Trophoblast cell (in vitro differentiated cells and primary cell): ENCODE data around the gene NAA80.

Experiments used
- DNase-seq, 2 donors: peaks; one replicate each; pipeline ENCODE4 v3.0.0-alpha.2; 2016
- H2AFZ ChIP-seq: 2 replicates; pipeline ENCODE4 v1.6.1; 2013; ENCODE audit warnings: low read length, moderate library complexity, mild to moderate bottlenecking; ENCODE audit not compliant: insufficient read depth, poor library complexity
- H2AK5ac ChIP-seq: 2 replicates; pipeline ENCODE4 v1.6.1; 2013; ENCODE audit warnings: mild to moderate bottlenecking, low read length
- H2BK120ac ChIP-seq: 2 replicates; pipeline ENCODE4 v1.6.1; 2013; ENCODE audit warnings: low read length, mild to moderate bottlenecking, moderate library complexity; ENCODE audit not compliant: insufficient read depth, poor library complexity
- H2BK12ac ChIP-seq: 2 replicates; pipeline ENCODE4 v1.6.1; 2013; ENCODE audit warnings: mild to moderate bottlenecking, low read length, moderate library complexity
- H2BK5ac ChIP-seq: 2 replicates; pipeline ENCODE4 v1.6.1; 2013; ENCODE audit warnings: low read length, low read depth, moderate library complexity, mild to moderate bottlenecking; ENCODE audit not compliant: poor library complexity
- H3K14ac ChIP-seq: 2 replicates; pipeline ENCODE4 v1.6.1; 2013; ENCODE audit warnings: mild to moderate bottlenecking, low read length
- H3K18ac ChIP-seq: 2 replicates; pipeline ENCODE4 v1.6.1; 2013; ENCODE audit warnings: mild to moderate bottlenecking, low read length
- H3K23ac ChIP-seq: 2 replicates; pipeline ENCODE4 v1.6.1; 2013; ENCODE audit warnings: low read length
- H3K27ac ChIP-seq: 2 replicates; pipeline ENCODE4 v1.5.1; 2013; ENCODE audit warnings: low read depth, mild to moderate bottlenecking, inconsistent platforms, low read length, moderate library complexity
- H3K27me3 ChIP-seq: 2 replicates; pipeline ENCODE4 v1.6.1; 2013; ENCODE audit warnings: inconsistent platforms, mild to moderate bottlenecking, low read length, moderate library complexity; ENCODE audit not compliant: insufficient read depth
- H3K36me3 ChIP-seq, 2 experiments: 1 replicate in 1 of 2; 2 replicates in 1 of 2; pipeline ENCODE4 v1.6.1; 2013; ENCODE audit warnings: low read length in 2 of 2, mild to moderate bottlenecking in 2 of 2, moderate library complexity in 1 of 2; ENCODE audit not compliant: insufficient read depth in 2 of 2, control insufficient read depth in 1 of 2
- H3K4ac ChIP-seq: 2 replicates; pipeline ENCODE4 v1.6.1; 2013; ENCODE audit warnings: low read depth, mild to moderate bottlenecking, low read length, moderate library complexity
- H3K4me1 ChIP-seq, 2 experiments: 1 replicate in 1 of 2; 2 replicates in 1 of 2; pipeline ENCODE4 v1.6.1; 2013; ENCODE audit warnings: low read length in 2 of 2, mild to moderate bottlenecking in 2 of 2, moderate library complexity in 1 of 2; ENCODE audit not compliant: insufficient read depth in 2 of 2, control insufficient read depth in 1 of 2
- H3K4me2 ChIP-seq: 2 replicates; pipeline ENCODE4 v1.6.1; 2013; ENCODE audit warnings: inconsistent platforms, mild to moderate bottlenecking, low read length, moderate library complexity
- H3K4me3 ChIP-seq: 2 replicates; pipeline ENCODE4 v1.5.1; 2013; ENCODE audit warnings: mild to moderate bottlenecking, low read depth, low read length, inconsistent platforms
- H3K79me1 ChIP-seq: one replicate; pipeline ENCODE4 v1.6.1; 2013; ENCODE audit warnings: low read length
- H3K79me2 ChIP-seq: 2 replicates; pipeline ENCODE4 v1.6.1; 2013; ENCODE audit warnings: low read length, mild to moderate bottlenecking; ENCODE audit not compliant: control insufficient read depth, insufficient read depth, poor library complexity
- H3K9ac ChIP-seq: 2 replicates; pipeline ENCODE4 v1.6.1; 2013; ENCODE audit warnings: mild to moderate bottlenecking, low read length
- H3K9me3 ChIP-seq: 2 replicates; pipeline ENCODE4 v1.6.1; 2013; ENCODE audit warnings: low read depth, mild to moderate bottlenecking, control low read depth, inconsistent platforms, low read length; ENCODE audit not compliant: insufficient read depth
- H4K12ac ChIP-seq: 2 replicates; pipeline ENCODE4 v1.6.1; 2013; ENCODE audit warnings: low read depth, mild to moderate bottlenecking, low read length, moderate library complexity
- H4K8ac ChIP-seq: 2 replicates; pipeline ENCODE4 v1.6.1; 2013; ENCODE audit warnings: low read depth, mild to moderate bottlenecking, low read length, moderate library complexity
- H4K91ac ChIP-seq: one replicate; pipeline ENCODE4 v1.6.1; 2013; ENCODE audit warnings: low read depth, mild to moderate bottlenecking, low read length, moderate library complexity
- WGBS: extraction: QIAGEN DNeasy Blood & Tissue Kit; methylation state at CpG from one replicate; pipeline ENCODE4 v1.1.7; 2013; ENCODE audit warnings: missing lambda C conversion rate; ENCODE audit not compliant: insufficient read length, insufficient coverage; ENCODE audit errors: extremely low coverage; 5-methylcytosine and 5-hydroxymethylcytosine counted together

NAA80 gene

DNA sequence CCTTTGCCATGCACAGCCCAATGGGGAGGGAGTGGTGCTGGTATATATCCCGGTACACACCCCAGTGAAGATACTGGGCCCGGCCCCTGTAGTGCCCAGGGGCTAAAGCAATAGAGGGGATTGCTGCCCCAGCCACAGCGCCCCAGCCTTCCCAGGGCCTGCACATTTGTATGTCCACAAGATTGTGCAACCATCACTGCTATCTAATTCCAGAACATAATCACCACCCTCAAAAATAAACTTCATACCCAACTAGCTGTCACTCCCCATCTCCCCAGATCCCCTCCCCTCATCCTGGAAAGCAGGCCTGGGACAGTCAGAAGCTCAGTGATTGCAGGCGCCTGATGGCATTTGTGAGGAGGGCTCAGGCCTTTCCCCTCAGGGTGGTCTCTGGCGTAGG, 49.7 kb downstream of the NAA80 start:
- Histone ChIP-seq H3K79me1 (peaks cover 13% of the 10 kb centered on the region), H3K4me1 (peaks cover 16 to 32% of the 10 kb centered on the region in 2 experiments), H3K14ac (no peak overlapping the region), H3K4me3 (no peak overlapping the region), H3K27me3 (no peaks in the 10 kb centered on the region), H2BK120ac (no peak overlapping the region), H3K23ac (no peak overlapping the region), H3K4ac (no peak overlapping the region), H3K18ac (peak overlapping the region; percentile 16), H3K9me3 (no peaks in the 10 kb centered on the region), H3K36me3 (peaks cover 29 to 52% of the 10 kb centered on the region in 2 experiments), H2AFZ (no peak overlapping the region), H4K12ac (no peak overlapping the region), H4K91ac (no peak overlapping the region), H2AK5ac (no peak overlapping the region), H3K27ac (no peak overlapping the region), H2BK5ac (no peak overlapping the region), H2BK12ac (no peak overlapping the region), H3K4me2 (no peak overlapping the region), H4K8ac (no peak overlapping the region), H3K9ac (peak overlapping the region; percentile 18), H3K79me2 (peaks cover 9% of the 10 kb centered on the region)
- DNase-seq: no peak
- no CpG with 5 or more reads among the region's 5 CpGs for WGBS

DNA sequence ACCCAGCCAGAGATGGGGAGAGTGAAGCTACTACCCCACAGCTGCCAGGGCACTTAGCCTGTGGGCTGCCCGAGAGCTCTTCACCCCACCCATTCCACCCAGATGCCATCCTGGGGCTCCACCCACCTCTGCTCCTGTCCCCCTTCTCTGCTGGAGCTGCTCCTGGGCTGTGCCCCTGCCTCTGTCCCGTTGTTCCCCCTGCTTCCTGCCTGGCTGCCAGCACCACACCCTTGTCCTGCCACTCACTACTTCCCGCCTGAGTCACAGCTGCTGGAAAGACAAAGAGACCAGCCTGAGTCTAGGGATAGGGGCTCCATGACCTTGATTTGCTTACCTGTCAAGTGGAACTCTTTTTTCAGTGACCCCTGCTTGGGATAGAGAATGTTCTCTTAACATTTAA, 50.8 kb downstream of the NAA80 start:
- peaks cover 24 to 44% of the 10 kb centered on the region in 2 experiments for H3K36me3 ChIP-seq
- H2AFZ ChIP-seq: no peak overlapping the region
- no peaks in the 10 kb centered on the region for H3K9me3 ChIP-seq
- H3K4me1 ChIP-seq: peaks cover 16 to 34% of the 10 kb centered on the region in 2 experiments
- WGBS: no CpG with 5 or more reads among the region's 3 CpGs
- no peak overlapping the region for H2BK5ac ChIP-seq
- no peak overlapping the region for H3K18ac ChIP-seq
- peak overlapping the region; percentile 4 for H3K4ac ChIP-seq
- H4K12ac ChIP-seq: no peak overlapping the region
- no peak overlapping the region for H3K9ac ChIP-seq
- no peak overlapping the region for H3K4me2 ChIP-seq
- H3K79me2 ChIP-seq: peaks cover 9% of the 10 kb centered on the region
- peak overlapping the region; percentile 13 for H4K91ac ChIP-seq
- no peak overlapping the region for H2AK5ac ChIP-seq
- H3K27ac ChIP-seq: no peak overlapping the region
- DNase-seq: peak in 1 of 2 donors; percentile 41
- H4K8ac ChIP-seq: no peak overlapping the region
- H3K79me1 ChIP-seq: peaks cover 13% of the 10 kb centered on the region
- H2BK12ac ChIP-seq: no peak overlapping the region
- no peak overlapping the region for H3K4me3 ChIP-seq
- H3K27me3 ChIP-seq: no peaks in the 10 kb centered on the region
- no peak overlapping the region for H3K14ac ChIP-seq
- no peak overlapping the region for H2BK120ac ChIP-seq
- no peak overlapping the region for H3K23ac ChIP-seq

DNA sequence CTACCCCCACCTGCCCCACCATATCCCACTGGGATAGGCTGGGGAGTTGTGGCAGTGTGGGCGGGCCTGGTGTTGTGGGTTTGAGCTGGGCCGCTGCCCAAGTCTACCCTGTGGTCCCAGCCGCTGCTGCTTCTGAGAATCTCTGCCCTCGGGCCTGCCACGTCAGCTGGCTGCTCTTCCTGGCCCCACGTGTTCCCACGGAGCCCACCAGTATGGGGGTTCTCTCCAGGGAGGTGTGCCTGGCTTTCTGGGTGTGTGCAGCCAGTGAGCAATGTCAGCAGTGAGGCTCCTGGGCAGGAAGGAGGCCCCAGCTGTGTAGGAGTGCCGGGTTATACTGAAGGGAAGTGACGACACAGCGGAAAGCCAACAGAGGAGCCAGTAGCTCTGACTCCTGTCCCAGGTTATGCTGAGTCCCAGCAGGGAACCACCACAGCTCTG, 52.7 kb downstream of the NAA80 start:
- Histone ChIP-seq H4K12ac (peak overlapping the region; percentile 76), H3K27me3 (no peaks in the 10 kb centered on the region), H2BK12ac (peak overlapping the region; percentile 11), H3K9me3 (no peaks in the 10 kb centered on the region), H2BK5ac (peak overlapping the region; percentile 53), H3K79me2 (peaks cover 9% of the 10 kb centered on the region), H3K79me1 (peaks cover 13% of the 10 kb centered on the region), H4K8ac (peak overlapping the region; percentile 69), H3K36me3 (peaks cover 10 to 27% of the 10 kb centered on the region in 2 experiments), H3K27ac (peak overlapping the region; percentile 82), H3K14ac (peak overlapping the region; percentile 77), H3K23ac (no peak overlapping the region), H2AFZ (peak overlapping the region; percentile 1), H3K4ac (peak overlapping the region; percentile 56), H3K4me2 (peak overlapping the region; percentile 26), H3K4me3 (peak overlapping the region; percentile 3), H4K91ac (peak overlapping the region; percentile 76), H3K18ac (peak overlapping the region; percentile 68), H3K4me1 (peaks cover 31 to 41% of the 10 kb centered on the region in 2 experiments), H3K9ac (peak overlapping the region; percentile 10), H2BK120ac (peak overlapping the region; percentile 20), H2AK5ac (peak overlapping the region; percentile 14)
- no CpG with 5 or more reads among the region's 10 CpGs for WGBS
- DNase-seq: peak; percentile 43 to 55
